K562 (cell line): ENCODE data around the gene DHX35. TPM values are rescaled to one million over a fixed set of nuclear protein-coding genes. Genes with fewer than 3 reads are reported as not detected.
A peak's percentile ranks its signal among the peaks of the same experiment; 100 is the strongest.

Experiments
- ATAC-seq: fragments of 200-7000 bp; cut with Tn5 transposase; 3 replicates; pipeline ENCODE4 v1.9.1; 2020; ENCODE audit warnings: moderate library complexity
- BruUV-seq: library from RNA; stranded (reverse); fragments of 400-500 nt; replicated peaks from 2 replicates; lab custom pipeline; 2021; lab: Mats Ljungman, UMichigan
- CTCF ChIA-PET: fragments of 300-600 bp; formaldehyde crosslinking; extraction: SDS; loops from one replicate; lab custom pipeline; 2021; ENCODE audit warnings: low intra/inter-chr PET ratio; lab: Yijun Ruan, JAX
- POLR2A ChIA-PET: fragments of 300-600, 350-650 bp; sonication (Branson Sonifier 250); formaldehyde crosslinking; extraction: SDS; loops from one replicate; lab custom pipeline; 2021; ENCODE audit warnings: antibody characterized with exemption, inconsistent platforms; lab: Yijun Ruan, JAX
- DNase-seq, 4 experiments: peaks; one replicate each; pipeline versions ENCODE4 v3.0.0 to v3.0.0-alpha.2; 2011 to 2018; ENCODE audit warnings: low spot score in 3 of 4, mixed read lengths in 3 of 4; ENCODE audit errors: extremely low read depth in 1 of 4
- FAIRE-seq: peaks from 2 replicates; lab custom pipeline; 2011; peaks lifted over from hg19 to GRCh38; lab: Jason Lieb, UNC
- H2AFZ ChIP-seq: 2 replicates; pipeline ENCODE4 v1.6.0; 2011; ENCODE audit warnings: low read depth, low read length, control low read depth, inconsistent platforms
- H3K27ac ChIP-seq: fragments of 200-600 bp; 3 replicates; pipeline ENCODE4 v1.8.0; 2011; ENCODE audit warnings: low read depth, mild to moderate bottlenecking, control low read depth, inconsistent platforms, low read length, moderate library complexity, mixed read lengths; ENCODE audit errors: extremely low read depth
- H3K27me3 ChIP-seq, 2 experiments: fragments of 300-600 bp in 1 of 2; 2 replicates in 1 of 2; 3 replicates in 1 of 2; pipeline versions ENCODE4 v1.6.0 to v1.8.0; 2011; ENCODE audit warnings: inconsistent platforms in 2 of 2, low read length in 2 of 2, mild to moderate bottlenecking in 1 of 2, mixed read lengths in 1 of 2, moderate library complexity in 1 of 2; ENCODE audit not compliant: control insufficient read depth in 2 of 2, insufficient read depth in 2 of 2
- H3K36me3 ChIP-seq: fragments of 300-600 bp; 3 replicates; pipeline ENCODE4 v1.8.0; 2011; ENCODE audit warnings: mild to moderate bottlenecking, low read length, inconsistent platforms; ENCODE audit not compliant: control insufficient read depth, insufficient read depth
- H3K4me1 ChIP-seq, 2 experiments: fragments of 200-600 bp in 1 of 2; replicated peaks in 1 of 2; 2 replicates in 1 of 2; 3 replicates in 1 of 2; pipeline versions ENCODE4 v1.5.1 to v1.8.0; 2011; ENCODE audit warnings: inconsistent platforms in 2 of 2, low read length in 2 of 2, mild to moderate bottlenecking in 1 of 2, mixed read lengths in 1 of 2, moderate library complexity in 1 of 2; ENCODE audit not compliant: control insufficient read depth in 2 of 2, insufficient read depth in 2 of 2
- H3K4me2 ChIP-seq: 2 replicates; pipeline ENCODE4 v1.6.1; 2011; ENCODE audit warnings: low read length, control low read depth, inconsistent platforms, mixed read lengths; ENCODE audit not compliant: insufficient read depth
- H3K4me3 ChIP-seq: fragments of 200-600 bp; sonication (generic), shearing (Covaris generic); 2 replicates; pipeline ENCODE4 v1.5.1; 2016; ENCODE audit warnings: control low read depth, inconsistent platforms
- H3K79me2 ChIP-seq: fragments of 200-600 bp; 3 replicates; pipeline ENCODE4 v1.8.0; 2011; ENCODE audit warnings: low read length, inconsistent platforms; ENCODE audit not compliant: control insufficient read depth, insufficient read depth
- H3K9ac ChIP-seq, 2 experiments: 2 replicates each; pipeline versions ENCODE4 v1.6.0 to v1.6.1; 2011; ENCODE audit warnings: low read depth in 2 of 2, low read length in 2 of 2, control low read depth in 1 of 2, inconsistent platforms in 1 of 2, mild to moderate bottlenecking in 1 of 2, mixed read lengths in 1 of 2; ENCODE audit not compliant: insufficient read depth in 1 of 2
- H3K9me1 ChIP-seq: one replicate; pipeline ENCODE4 v1.6.0; 2011; ENCODE audit warnings: inconsistent platforms, mild to moderate bottlenecking, low read length, moderate library complexity; ENCODE audit not compliant: control insufficient read depth, insufficient read depth
- H3K9me3 ChIP-seq: replicated peaks from 2 replicates; pipeline ENCODE4 v1.5.1; 2011; ENCODE audit warnings: low read depth, low read length, inconsistent platforms; ENCODE audit not compliant: control insufficient read depth, insufficient read depth
- H4K20me1 ChIP-seq: replicated peaks from 2 replicates; pipeline ENCODE4 v1.6.1; 2011; ENCODE audit warnings: low read length, inconsistent platforms, mixed read lengths; ENCODE audit not compliant: control insufficient read depth, insufficient read depth
- EGR1 ChIP-seq: fragments of 450-650 bp; conservative IDR thresholded peaks from 2 replicates; pipeline ENCODE4 v1.6.1; 2017; ENCODE audit warnings: mild to moderate bottlenecking
- FOSL1 ChIP-seq: fragments of 200-800 bp; sonication (Bioruptor generic); conservative IDR thresholded peaks from 2 replicates; pipeline ENCODE4 v1.6.1; 2016; ENCODE audit warnings: missing genetic modification characterization, missing compliant biosample characterization
- KLF16 ChIP-seq: IDR thresholded peaks from 2 replicates; pipeline ENCODE4 v1.6.1; 2016; ENCODE audit warnings: antibody characterized with exemption
- PCBP2 ChIP-seq: fragments of 200-400 bp; formaldehyde crosslinking; IDR thresholded peaks from 2 replicates; pipeline ENCODE4 v1.6.1; 2018; ENCODE audit warnings: low read length, low read depth, mild to moderate bottlenecking, moderate library complexity; ENCODE audit not compliant: poor library complexity, severe bottlenecking
- POLR2G ChIP-seq: fragments of 200-400 bp; formaldehyde crosslinking; IDR thresholded peaks from 2 replicates; pipeline ENCODE4 v1.6.1; 2017; ENCODE audit warnings: low read depth, mild to moderate bottlenecking, antibody characterized with exemption, low read length, moderate library complexity
- SNIP1 ChIP-seq: fragments of 450-650 bp; IDR thresholded peaks from 2 replicates; pipeline ENCODE4 v1.7.1; 2017; ENCODE audit warnings: low read depth, mild to moderate bottlenecking
- TARDBP ChIP-seq: fragments of 450-650 bp; IDR thresholded peaks from 2 replicates; pipeline ENCODE4 v1.6.1; 2016
- TCF7 ChIP-seq: sonication (generic); IDR thresholded peaks from 2 replicates; pipeline ENCODE4 v1.6.1; 2016; ENCODE audit warnings: antibody characterized with exemption, borderline replicate concordance
- ZNF253 ChIP-seq: fragments of 250-450 bp; sonication (Bioruptor Pico); conservative IDR thresholded peaks from 2 replicates; pipeline ENCODE4 v1.6.1; 2021; ENCODE audit warnings: mild to moderate bottlenecking
- WGBS: fragments of 100-300 bp; shearing (Covaris generic); methylation state at CpG from one replicate; pipeline ENCODE4 v1.1.6; 2016; ENCODE audit warnings: low coverage, mixed read lengths; ENCODE audit not compliant: insufficient coverage; ENCODE audit errors: missing lambda C conversion rate; 5-methylcytosine and 5-hydroxymethylcytosine counted together
- in situ Hi-C: fragments of 300-500 bp; cut with MboI; formaldehyde crosslinking; loops from 4 replicates; pipeline ENCODE4 v1.15.0; 2018; ENCODE audit warnings: inconsistent platforms, mixed read lengths
- intact Hi-C: fragments of 100-400 bp; cut with micrococcal nuclease; formaldehyde crosslinking; loops from 2 replicates; pipeline ENCODE4 v1.14.2; 2022
- polyA plus RNA-seq, 8 experiments: library from polyadenylated mRNA; depleted of rRNA in 4 of 8; stranded (reverse) in 5 of 8; unstranded in 3 of 8; fragments of >200 nt; fragmentation: Nextera tagmentation in 2 of 8; fragmentation: Illumina TruSeq in 1 of 8; extraction: Ambion mirVana in 2 of 8; extraction: Trizol in 1 of 8; gene quantifications; 2 replicates each; pipeline versions ENCODE4 v1.2.1 to v1.2.3, GENCODE V29; 2011 to 2014; ENCODE audit warnings: inconsistent platforms in 1 of 8, missing spikeins in 1 of 8
- total RNA-seq, 7 experiments: library from RNA; depleted of rRNA in 6 of 7; stranded (reverse); fragments of >200 nt in 6 of 7; fragmentation: Illumina TruSeq in 2 of 7; extraction: Trizol in 2 of 7; gene quantifications; 2 replicates each; pipeline versions ENCODE4 v1.2.1 to v1.2.3, GENCODE V29; 2011 to 2021; ENCODE audit warnings: low replicate concordance in 1 of 7
- TF ChIP-seq, protein P1 (sequence below), 2 experiments: fragments of 450-650 bp; IDR thresholded peaks; 2 replicates each; pipeline ENCODE4 v1.6.1; 2018; ENCODE audit warnings: mild to moderate bottlenecking in 2 of 2, low read depth in 1 of 2; ENCODE audit not compliant: partially characterized antibody in 2 of 2

Gene DHX35
- total and polyA plus RNA-seq, 9 of the 15 experiments (the other 6 are each of a cell fraction or from before 2014, with no cell fraction given): 6.5 to 25.6 (median 16.9) TPM

DNA sequence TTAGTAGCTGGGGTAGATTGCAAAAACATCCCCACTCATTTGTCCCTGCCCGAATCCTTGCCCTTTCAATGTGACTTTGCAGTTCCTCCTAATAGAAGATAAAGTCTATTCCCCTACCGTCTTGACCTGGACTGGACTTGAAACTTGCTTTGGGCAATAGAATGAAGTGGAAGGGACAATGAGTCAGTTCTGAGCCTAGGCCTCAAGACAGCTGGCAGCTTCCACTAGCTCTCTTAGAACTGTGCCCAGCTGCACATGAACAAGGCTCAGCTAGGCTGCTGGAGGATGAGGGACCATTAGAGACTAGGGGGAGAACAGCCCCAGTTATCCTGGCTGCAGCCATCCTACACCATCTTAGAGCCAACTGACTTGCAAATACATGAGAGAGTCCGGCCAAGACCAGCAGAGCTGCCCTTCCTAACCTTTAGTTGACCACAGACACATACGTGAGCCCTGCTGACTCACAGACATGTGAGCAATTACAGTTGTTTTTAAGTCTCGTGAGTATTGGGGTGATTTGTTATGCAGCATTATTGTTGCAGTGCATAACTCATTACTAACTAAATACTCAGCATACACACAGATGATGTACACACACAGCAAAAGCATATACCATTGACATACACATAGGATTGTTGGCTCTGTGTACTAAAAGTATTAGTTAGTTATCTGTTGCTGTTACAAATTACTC lies 105.5 kb downstream of the DHX35 start:
- WGBS: 4% methylated on average over 5 of the region's 5 CpGs
- no TSS peak for BruUV-seq
- TF ChIP-seq FOSL1 (peak; percentile 33; the same call in 1 of the 2 replicates), EGR1 (no peak)
- intact Hi-C loops: no loop called here
- Histone ChIP-seq H3K9me1 (no peaks in the 10 kb centered on the region), H3K9ac (no peak overlapping the region), H3K4me3 (no peak overlapping the region), H3K9me3 (no peaks in the 10 kb centered on the region; the same call in 1 of the 2 replicates), H2AFZ (no peak overlapping the region), H3K79me2 (no peaks in the 10 kb centered on the region), H3K36me3 (no peaks in the 10 kb centered on the region), H3K27me3 (peaks cover 7 to 40% of the 10 kb centered on the region in 2 experiments; a peak in 3 of 5 replicates), H3K4me1 (no peaks in the 10 kb centered on the region; a peak in 1 of 5 replicates), H3K4me2 (no peak overlapping the region), H3K27ac (no peak overlapping the region), H4K20me1 (no peaks in the 10 kb centered on the region)
- ATAC-seq: no peak
- CTCF ChIA-PET: no interaction called here
- POLR2A ChIA-PET: interaction anchor here (0.7 to 1.2 kb wide), 2 partner anchors 10 to 37 kb away, joined by 3 to 4 read pairs; no protein-coding TSS in a partner anchor
- FAIRE-seq: no peak
- in situ Hi-C loops: no loop called here
- DNase-seq: no peak

DNA sequence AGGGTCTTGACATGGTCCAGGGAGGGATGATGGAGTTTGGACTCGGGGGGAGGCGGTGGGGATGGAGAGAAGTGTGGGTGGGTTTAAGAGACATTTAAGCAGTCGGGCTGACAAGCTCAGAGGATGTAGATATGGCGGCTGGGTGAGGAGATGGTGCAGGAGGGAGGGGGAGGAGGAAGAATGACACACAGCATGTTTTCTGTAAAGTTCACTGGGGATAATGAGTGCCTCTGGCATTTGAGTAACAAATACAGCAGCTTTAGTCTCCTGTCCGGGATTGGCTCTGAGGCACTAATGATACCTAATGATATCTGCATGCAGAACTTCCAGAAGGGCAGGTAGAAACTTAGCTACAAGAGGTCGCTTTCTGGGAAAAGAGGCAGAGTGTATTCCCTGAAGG lies 107.8 kb downstream of the DHX35 start:
- Histone ChIP-seq H3K79me2 (no peaks in the 10 kb centered on the region), H2AFZ (no peak overlapping the region), H3K27ac (no peak overlapping the region), H3K9me1 (no peaks in the 10 kb centered on the region), H3K9me3 (no peaks in the 10 kb centered on the region; the same call in 1 of the 2 replicates), H3K4me3 (no peak overlapping the region), H3K36me3 (no peaks in the 10 kb centered on the region), H3K27me3 (peaks cover 12 to 32% of the 10 kb centered on the region in 2 experiments; a peak in 3 of 5 replicates), H3K9ac (no peak overlapping the region), H4K20me1 (no peaks in the 10 kb centered on the region), H3K4me2 (no peak overlapping the region), H3K4me1 (no peaks in the 10 kb centered on the region; a peak in 1 of 5 replicates)
- in situ Hi-C loops: no loop called here
- WGBS: 0% methylated on average over 6 of the region's 6 CpGs
- DNase-seq (no peak), ATAC-seq (peak; percentile 31; the same call in 2 of the 3 replicates), FAIRE-seq (no peak)
- ChIA-PET POLR2A (interaction anchor here (0.8 to 1.4 kb wide), 4 partner anchors 9 to 144 kb away, joined by 3 to 8 read pairs (median 4); partner anchors contain the start of gene FAM83D), CTCF (no interaction called here)
- intact Hi-C loops: no loop called here
- no TSS peak for BruUV-seq
- TF ChIP-seq, protein P1, sequence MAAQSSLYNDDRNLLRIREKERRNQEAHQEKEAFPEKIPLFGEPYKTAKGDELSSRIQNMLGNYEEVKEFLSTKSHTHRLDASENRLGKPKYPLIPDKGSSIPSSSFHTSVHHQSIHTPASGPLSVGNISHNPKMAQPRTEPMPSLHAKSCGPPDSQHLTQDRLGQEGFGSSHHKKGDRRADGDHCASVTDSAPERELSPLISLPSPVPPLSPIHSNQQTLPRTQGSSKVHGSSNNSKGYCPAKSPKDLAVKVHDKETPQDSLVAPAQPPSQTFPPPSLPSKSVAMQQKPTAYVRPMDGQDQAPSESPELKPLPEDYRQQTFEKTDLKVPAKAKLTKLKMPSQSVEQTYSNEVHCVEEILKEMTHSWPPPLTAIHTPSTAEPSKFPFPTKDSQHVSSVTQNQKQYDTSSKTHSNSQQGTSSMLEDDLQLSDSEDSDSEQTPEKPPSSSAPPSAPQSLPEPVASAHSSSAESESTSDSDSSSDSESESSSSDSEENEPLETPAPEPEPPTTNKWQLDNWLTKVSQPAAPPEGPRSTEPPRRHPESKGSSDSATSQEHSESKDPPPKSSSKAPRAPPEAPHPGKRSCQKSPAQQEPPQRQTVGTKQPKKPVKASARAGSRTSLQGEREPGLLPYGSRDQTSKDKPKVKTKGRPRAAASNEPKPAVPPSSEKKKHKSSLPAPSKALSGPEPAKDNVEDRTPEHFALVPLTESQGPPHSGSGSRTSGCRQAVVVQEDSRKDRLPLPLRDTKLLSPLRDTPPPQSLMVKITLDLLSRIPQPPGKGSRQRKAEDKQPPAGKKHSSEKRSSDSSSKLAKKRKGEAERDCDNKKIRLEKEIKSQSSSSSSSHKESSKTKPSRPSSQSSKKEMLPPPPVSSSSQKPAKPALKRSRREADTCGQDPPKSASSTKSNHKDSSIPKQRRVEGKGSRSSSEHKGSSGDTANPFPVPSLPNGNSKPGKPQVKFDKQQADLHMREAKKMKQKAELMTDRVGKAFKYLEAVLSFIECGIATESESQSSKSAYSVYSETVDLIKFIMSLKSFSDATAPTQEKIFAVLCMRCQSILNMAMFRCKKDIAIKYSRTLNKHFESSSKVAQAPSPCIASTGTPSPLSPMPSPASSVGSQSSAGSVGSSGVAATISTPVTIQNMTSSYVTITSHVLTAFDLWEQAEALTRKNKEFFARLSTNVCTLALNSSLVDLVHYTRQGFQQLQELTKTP (IDR thresholded peaks at IDR 0.05; ENCODE audit: low read depth in 1 of 2, partially characterized antibody in 2 of 2): no peak
- TF ChIP-seq ZNF253 (CRISPR knock-in tag) (no peak), SNIP1 (no peak), POLR2G (no peak), TARDBP (no peak), KLF16 (no peak), TCF7 (no peak), PCBP2 (no peak)
